Esophagus (tissue), 2 donors: ENCODE measurements around the gene CCDC185. TPM values are rescaled to one million over a fixed set of nuclear protein-coding genes. Genes with fewer than 3 reads are reported as not detected.
"Not testable (repeated sequence)": the region's sequence is repeated elsewhere in the genome, so short reads cannot be mapped to it uniquely, and the experiment has no call there.

Experiments used
- H3K27ac ChIP-seq, 2 donors: one replicate each; pipeline ENCODE4 v1.5.1; 2013; ENCODE audit warnings: low read depth in 2 of 2, mild to moderate bottlenecking in 2 of 2, inconsistent platforms in 1 of 2, low read length in 1 of 2, moderate library complexity in 1 of 2
- H3K27me3 ChIP-seq, 2 donors: one replicate each; pipeline ENCODE4 v1.6.1; 2013; ENCODE audit warnings: low read length in 2 of 2, control low read depth in 1 of 2, mild to moderate bottlenecking in 1 of 2; ENCODE audit not compliant: insufficient read depth in 2 of 2, control insufficient read depth in 1 of 2
- H3K36me3 ChIP-seq, 2 donors: one replicate each; pipeline ENCODE4 v1.6.1; 2013; ENCODE audit warnings: low read length in 1 of 2; ENCODE audit not compliant: control insufficient read depth in 2 of 2, insufficient read depth in 2 of 2
- H3K4me1 ChIP-seq, 2 donors: one replicate each; pipeline ENCODE4 v1.6.1; 2013; ENCODE audit warnings: low read length in 1 of 2; ENCODE audit not compliant: control insufficient read depth in 2 of 2, insufficient read depth in 2 of 2
- H3K4me3 ChIP-seq, 2 donors: one replicate each; pipeline ENCODE4 v1.5.1; 2013; ENCODE audit warnings: low read length in 2 of 2, mild to moderate bottlenecking in 2 of 2, low read depth in 1 of 2, moderate library complexity in 1 of 2
- H3K9me3 ChIP-seq, 2 donors: one replicate each; pipeline ENCODE4 v1.6.1; 2013; ENCODE audit warnings: mild to moderate bottlenecking in 2 of 2, low read depth in 1 of 2, low read length in 1 of 2, moderate library complexity in 1 of 2; ENCODE audit not compliant: control insufficient read depth in 2 of 2, insufficient read depth in 1 of 2
- WGBS, 2 donors: extraction: QIAGEN DNeasy Blood & Tissue Kit; methylation state at CpG; one replicate each; pipeline ENCODE4 v1.1.7; 2013; 5-methylcytosine and 5-hydroxymethylcytosine counted together
- polyA plus RNA-seq, 2 donors: library from polyadenylated mRNA; stranded (reverse); fragments of 200-250 nt; gene quantifications; one replicate each; pipeline ENCODE4 v1.2.3, GENCODE V29; 2013
- donor health status: healthy with polysubstance abuse.
- donor health status: Bipolar disorder and iron deficiency.

Gene CCDC185
- polyA plus RNA-seq, 2 donors = 0.04 TPM

- no peak overlapping the region for H3K4me3 ChIP-seq
Observed at GRCh38 chr1:223386013-223386412, 7.2 kb upstream of the CCDC185 start.

GRCh38 chr1:223390618-223391017 is 2.6 kb upstream of the CCDC185 start:
- no peak overlapping the region for H3K4me3 ChIP-seq
- H3K27me3 ChIP-seq = no peaks in the 10 kb centered on the region
- no peak overlapping the region for H3K27ac ChIP-seq
- H3K9me3 ChIP-seq = no peaks in the 10 kb centered on the region
- H3K4me1 ChIP-seq = peaks cover 0 to 4% of the 10 kb centered on the region in 2 donors
- no peaks in the 10 kb centered on the region for H3K36me3 ChIP-seq

More at GRCh38 chr1:223386013-223386412, 7.2 kb upstream of the CCDC185 start:
- H3K4me1 ChIP-seq = no peaks in the 10 kb centered on the region
- H3K27ac ChIP-seq = no peak overlapping the region
- H3K36me3 ChIP-seq = no peaks in the 10 kb centered on the region
- H3K9me3 ChIP-seq = no peaks in the 10 kb centered on the region
- WGBS, 2 donors = 63 to 71% methylated on average over 2 of the region's 2 CpGs
- H3K27me3 ChIP-seq = no peaks in the 10 kb centered on the region

- 84 to 90% methylated on average over 26 to 27 of the region's 27 CpGs for WGBS, 2 donors
- Histone ChIP-seq H3K9me3 (no peaks in the 10 kb centered on the region), H3K27ac (no peak overlapping the region), H3K27me3 (no peaks in the 10 kb centered on the region), H3K36me3 (no peaks in the 10 kb centered on the region), H3K4me1 (peaks cover 0 to 4% of the 10 kb centered on the region in 2 donors), H3K4me3 (no peak overlapping the region)
Observed at GRCh38 chr1:223394242-223394641, 1.0 kb downstream of the CCDC185 start.

GRCh38 chr1:223394706-223395105 is 1.5 kb downstream of the CCDC185 start:
- Histone ChIP-seq H3K4me3 (no peak overlapping the region), H3K9me3 (no peaks in the 10 kb centered on the region), H3K27me3 (no peaks in the 10 kb centered on the region), H3K27ac (no peak overlapping the region), H3K4me1 (peaks cover 0 to 4% of the 10 kb centered on the region in 2 donors), H3K36me3 (no peaks in the 10 kb centered on the region)
- WGBS, 2 donors = 94 to 95% methylated on average over 13 of the region's 13 CpGs

- WGBS, 2 donors = 96 to 98% methylated on average over 4 of the region's 6 CpGs
- not testable (repeated sequence) for H3K4me3 ChIP-seq, H3K27me3 ChIP-seq, H3K27ac ChIP-seq, H3K9me3 ChIP-seq, H3K4me1 ChIP-seq, H3K36me3 ChIP-seq
Observed at GRCh38 chr1:223399393-223399792, 6.2 kb downstream of the CCDC185 start.

- H3K27ac ChIP-seq = no peak overlapping the region
- H3K27me3 ChIP-seq = no peaks in the 10 kb centered on the region
- no peaks in the 10 kb centered on the region for H3K36me3 ChIP-seq
- no peak overlapping the region for H3K4me3 ChIP-seq
- H3K9me3 ChIP-seq = no peaks in the 10 kb centered on the region
- 52 to 57% methylated on average over 2 of the region's 2 CpGs for WGBS, 2 donors
- H3K4me1 ChIP-seq = peaks cover 0 to 2% of the 10 kb centered on the region in 2 donors
Observed at GRCh38 chr1:223401873-223402789, 8.9 kb downstream of the CCDC185 start.

GRCh38 chr1:223402790-223403142 is 9.6 kb downstream of the CCDC185 start:
- 63 to 74% methylated on average over 2 of the region's 2 CpGs for WGBS, 2 donors

GRCh38 chr1:223403184-223403815 is 10.1 kb downstream of the CCDC185 start:
- H3K36me3 ChIP-seq = no peaks in the 10 kb centered on the region
- no peak overlapping the region for H3K27ac ChIP-seq
- no peak overlapping the region for H3K4me3 ChIP-seq
- no peaks in the 10 kb centered on the region for H3K27me3 ChIP-seq
- H3K9me3 ChIP-seq = no peaks in the 10 kb centered on the region
- 46 to 52% methylated on average over 3 of the region's 3 CpGs for WGBS, 2 donors
- peaks cover 0 to 2% of the 10 kb centered on the region in 2 donors for H3K4me1 ChIP-seq

More at GRCh38 chr1:223402790-223403142, 9.6 kb downstream of the CCDC185 start:
- Histone ChIP-seq H3K4me3 (no peak overlapping the region), H3K9me3 (no peaks in the 10 kb centered on the region), H3K27me3 (no peaks in the 10 kb centered on the region), H3K4me1 (peaks cover 0 to 2% of the 10 kb centered on the region in 2 donors), H3K27ac (no peak overlapping the region), H3K36me3 (no peaks in the 10 kb centered on the region)

- H3K36me3 ChIP-seq = no peaks in the 10 kb centered on the region
- peaks cover 0 to 2% of the 10 kb centered on the region in 2 donors for H3K4me1 ChIP-seq
- H3K27me3 ChIP-seq = no peaks in the 10 kb centered on the region
- H3K27ac ChIP-seq = no peak overlapping the region
- WGBS, 2 donors = 85 to 90% methylated on average over 3 of the region's 3 CpGs
- no peaks in the 10 kb centered on the region for H3K9me3 ChIP-seq
- H3K4me3 ChIP-seq = no peak overlapping the region
Observed at GRCh38 chr1:223405507-223405906, 12.3 kb downstream of the CCDC185 start.
